Central memory CD8-positive, alpha-beta T cell (primary cell): ENCODE data around the gene MARK2.

Experiments
- ATAC-seq: fragments of 150-1000 bp; cut with Tn5 transposase; replicated peaks from 2 replicates; pipeline ENCODE4 v1.10.0; 2022; ENCODE audit warnings: mild to moderate bottlenecking, moderate FRiP score, moderate number of reproducible peaks; ENCODE audit not compliant: poor library complexity, severe bottlenecking; ENCODE audit errors: extremely low read depth
- DNase-seq, 2 donors: peaks; one replicate each; pipeline ENCODE4 v3.0.0; 2021; ENCODE audit warnings: low spot score in 2 of 2
- H3K27ac Mint-ChIP-seq: one replicate; pipeline ENCODE4 v1.8.0; 2022; ENCODE audit warnings: low read depth, mild to moderate bottlenecking, moderate library complexity, mixed read lengths
- H3K27me3 Mint-ChIP-seq: one replicate; pipeline ENCODE4 v1.8.0; 2022; ENCODE audit warnings: mixed read lengths
- H3K36me3 Mint-ChIP-seq: one replicate; pipeline ENCODE4 v1.8.0; 2022; ENCODE audit warnings: mild to moderate bottlenecking, moderate library complexity, mixed read lengths; ENCODE audit not compliant: insufficient read depth
- H3K4me1 Mint-ChIP-seq: one replicate; pipeline ENCODE4 v1.8.0; 2022; ENCODE audit warnings: mixed read lengths
- H3K4me3 Mint-ChIP-seq: one replicate; pipeline ENCODE4 v1.8.0; 2022; ENCODE audit warnings: mild to moderate bottlenecking, moderate library complexity, mixed read lengths
- H3K9me3 Mint-ChIP-seq: one replicate; pipeline ENCODE4 v1.8.0; 2022; ENCODE audit warnings: mixed read lengths

The MARK2 gene

DNA sequence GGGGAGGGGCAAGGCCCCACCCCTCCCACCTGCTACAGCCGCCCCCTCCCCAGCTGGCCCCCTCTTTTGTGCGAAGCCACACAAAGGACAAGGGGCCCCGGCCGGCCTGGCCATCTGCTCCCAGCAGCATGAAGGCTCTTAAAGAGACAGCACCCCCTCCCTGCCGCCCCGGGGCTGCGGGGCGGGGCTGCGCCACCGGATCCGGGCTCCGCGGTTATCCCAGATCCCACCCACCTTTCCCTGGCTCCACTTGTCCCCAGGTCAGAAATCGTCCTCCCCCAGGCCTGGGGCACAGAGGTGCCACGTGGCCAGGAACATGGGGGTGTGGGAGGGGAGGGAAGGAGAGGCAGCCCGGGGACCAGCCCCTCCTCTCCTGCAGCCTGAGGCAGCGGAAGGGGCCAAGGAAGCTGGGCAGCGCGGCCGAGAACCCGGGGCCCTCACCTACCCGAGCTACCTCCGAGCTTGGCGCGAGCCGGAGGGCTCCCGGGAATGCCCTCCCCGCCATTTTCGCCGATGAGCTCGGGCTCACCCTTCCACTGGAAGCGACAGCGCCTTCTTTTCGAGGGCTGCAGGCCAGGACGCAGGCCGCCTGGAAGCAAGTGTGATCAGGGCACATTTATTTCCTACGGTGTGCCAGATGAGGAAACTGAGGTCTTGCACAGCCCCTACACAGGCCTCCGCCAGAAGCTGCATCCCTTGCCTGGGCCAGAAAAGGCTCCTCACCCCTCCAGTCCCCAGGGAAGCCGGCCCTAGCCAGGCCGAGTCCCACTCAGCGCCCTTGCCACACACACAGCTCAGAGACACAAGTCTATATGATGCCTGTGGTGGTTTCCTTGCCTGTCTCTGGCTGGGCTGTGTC, 80.6 kb downstream of the MARK2 start:
- Mint-ChIP-seq H3K4me3 (no peak overlapping the region), H3K9me3 (no peaks in the 10 kb centered on the region), H3K36me3 (peaks cover 8% of the 10 kb centered on the region), H3K27me3 (no peaks in the 10 kb centered on the region), H3K4me1 (peaks cover 17% of the 10 kb centered on the region), H3K27ac (no peak overlapping the region)
- ATAC-seq (no peak), DNase-seq (no peak)

DNA sequence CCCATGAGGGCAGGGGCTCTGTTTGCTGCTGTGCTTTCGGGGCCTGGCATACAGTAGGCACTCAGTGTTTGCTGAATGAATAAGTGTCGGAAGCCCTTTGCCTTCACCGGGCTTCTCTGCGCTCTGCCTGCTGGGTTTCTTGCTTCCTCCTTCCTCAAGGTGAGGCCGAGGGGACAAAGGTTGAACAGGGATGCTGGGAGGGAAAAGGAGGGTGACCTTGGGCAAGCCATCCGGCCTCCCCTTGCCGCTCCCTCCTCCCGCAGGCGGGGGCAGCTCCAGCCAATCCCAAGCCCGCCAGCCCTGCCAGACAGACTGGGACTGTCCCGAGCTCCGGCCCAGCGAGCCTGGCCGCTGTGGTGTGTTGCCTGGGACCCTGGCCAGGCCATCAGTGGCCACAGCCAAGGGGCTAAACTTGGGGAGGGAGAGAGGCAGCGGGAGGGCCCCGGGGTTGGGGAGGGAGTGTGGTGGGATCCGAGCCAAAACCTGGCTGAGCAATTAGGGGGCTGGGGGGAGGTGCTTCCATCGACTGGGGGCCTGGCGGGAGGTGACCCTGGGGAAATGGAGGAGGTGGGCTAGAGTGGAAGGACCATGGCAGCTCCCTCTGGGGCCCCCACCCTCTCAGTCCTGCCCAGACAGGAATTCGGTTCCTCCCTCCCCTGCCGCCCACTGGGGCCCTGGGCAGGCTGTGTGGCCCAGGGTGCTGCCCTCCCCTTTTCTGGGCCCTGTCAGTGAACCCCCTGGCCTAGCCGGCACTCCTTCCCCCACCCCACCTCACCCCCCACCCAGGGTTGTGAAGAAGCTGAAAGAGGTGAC, 81.4 kb downstream of the MARK2 start:
- Mint-ChIP-seq H3K9me3 (no peaks in the 10 kb centered on the region), H3K27ac (no peak overlapping the region), H3K4me3 (no peak overlapping the region), H3K27me3 (no peaks in the 10 kb centered on the region), H3K36me3 (peaks cover 8% of the 10 kb centered on the region), H3K4me1 (peaks cover 17% of the 10 kb centered on the region)
- no peak for ATAC-seq
- no peak for DNase-seq

DNA sequence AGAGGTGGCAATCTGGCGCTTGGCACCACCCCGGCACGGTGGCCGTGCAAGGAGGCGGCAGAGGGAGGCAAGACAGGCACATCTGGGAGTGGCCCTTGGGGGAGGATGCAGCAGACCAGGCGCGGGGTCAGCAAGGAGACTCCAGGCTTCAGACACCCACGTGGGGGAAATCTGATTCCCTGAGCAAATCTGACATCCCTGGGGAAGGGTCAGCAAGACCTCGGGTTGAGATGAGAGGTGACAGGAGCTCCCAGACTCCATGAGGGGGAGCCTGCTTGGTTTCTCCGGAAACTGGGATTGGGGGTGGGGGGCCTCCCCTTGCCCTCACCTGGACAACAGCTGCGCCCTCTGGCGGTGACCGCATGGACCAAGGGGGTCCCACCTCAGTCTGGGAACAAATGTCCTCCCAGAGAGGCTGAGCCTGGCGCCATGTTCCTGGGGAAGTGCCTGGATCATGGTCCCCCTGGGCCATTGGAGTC, 82.1 kb downstream of the MARK2 start:
- DNase-seq (no peak), ATAC-seq (no peak)
- H3K4me1 Mint-ChIP-seq = peaks cover 17% of the 10 kb centered on the region
- no peaks in the 10 kb centered on the region for H3K27me3 Mint-ChIP-seq
- H3K4me3 Mint-ChIP-seq = no peak overlapping the region
- peaks cover 8% of the 10 kb centered on the region for H3K36me3 Mint-ChIP-seq
- no peaks in the 10 kb centered on the region for H3K9me3 Mint-ChIP-seq
- H3K27ac Mint-ChIP-seq = no peak overlapping the region

GRCh38 chr11:63922673-63923192, 83.8 kb downstream of the MARK2 start:
- DNase-seq (no peak), ATAC-seq (no peak)
- Mint-ChIP-seq H3K4me1 (peaks cover 9% of the 10 kb centered on the region), H3K36me3 (peaks cover 6% of the 10 kb centered on the region), H3K9me3 (no peaks in the 10 kb centered on the region), H3K27me3 (no peaks in the 10 kb centered on the region), H3K4me3 (no peak overlapping the region), H3K27ac (no peak overlapping the region)

- H3K27me3 Mint-ChIP-seq = no peaks in the 10 kb centered on the region
- H3K27ac Mint-ChIP-seq = no peak overlapping the region
- H3K4me1 Mint-ChIP-seq = peaks cover 7% of the 10 kb centered on the region
- H3K9me3 Mint-ChIP-seq = no peaks in the 10 kb centered on the region
- ATAC-seq = no peak
- peaks cover 6% of the 10 kb centered on the region for H3K36me3 Mint-ChIP-seq
- no peak for DNase-seq
- H3K4me3 Mint-ChIP-seq = no peak overlapping the region
These were observed 84.4 kb downstream of the MARK2 start for GRCh38 chr11:63923319-63923718.

GRCh38 chr11:63929616-63930015, 90.7 kb downstream of the MARK2 start:
- H3K9me3 Mint-ChIP-seq = no peaks in the 10 kb centered on the region
- no peaks in the 10 kb centered on the region for H3K36me3 Mint-ChIP-seq
- H3K27me3 Mint-ChIP-seq = no peaks in the 10 kb centered on the region
- ATAC-seq (no peak), DNase-seq (no peak)
- H3K4me3 Mint-ChIP-seq = no peak overlapping the region
- H3K27ac Mint-ChIP-seq = no peak overlapping the region
- H3K4me1 Mint-ChIP-seq = no peaks in the 10 kb centered on the region

- H3K4me1 Mint-ChIP-seq = no peaks in the 10 kb centered on the region
- no peaks in the 10 kb centered on the region for H3K36me3 Mint-ChIP-seq
- ATAC-seq (no peak), DNase-seq (no peak)
- H3K27ac Mint-ChIP-seq = no peak overlapping the region
- H3K9me3 Mint-ChIP-seq = no peaks in the 10 kb centered on the region
- no peak overlapping the region for H3K4me3 Mint-ChIP-seq
- no peaks in the 10 kb centered on the region for H3K27me3 Mint-ChIP-seq
These were observed 92.1 kb downstream of the MARK2 start for GRCh38 chr11:63931045-63931444.

DNA sequence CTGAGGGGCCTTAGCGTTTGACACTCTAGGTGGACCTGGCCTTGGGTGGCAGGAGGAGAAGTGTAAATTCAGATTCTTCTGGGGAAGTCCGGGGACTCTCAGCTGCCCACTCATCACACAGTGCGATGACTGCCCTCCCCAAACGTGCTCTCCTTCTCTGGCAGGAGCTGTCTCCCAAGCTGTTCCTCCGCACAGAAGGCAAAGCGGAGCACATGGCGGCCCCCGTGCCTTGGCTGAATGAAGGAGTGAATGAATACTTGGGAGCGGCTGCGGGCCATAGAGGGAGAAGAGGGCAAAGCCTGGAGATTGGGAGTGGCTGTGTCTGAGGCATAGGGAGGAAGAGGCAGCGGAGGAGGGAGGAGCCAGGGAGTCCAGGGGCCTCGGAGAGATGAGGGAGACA, 93.0 kb downstream of the MARK2 start:
- H3K27me3 Mint-ChIP-seq = no peaks in the 10 kb centered on the region
- no peak overlapping the region for H3K27ac Mint-ChIP-seq
- H3K4me1 Mint-ChIP-seq = no peaks in the 10 kb centered on the region
- H3K36me3 Mint-ChIP-seq = no peaks in the 10 kb centered on the region
- H3K4me3 Mint-ChIP-seq = no peak overlapping the region
- no peaks in the 10 kb centered on the region for H3K9me3 Mint-ChIP-seq
- no peak for DNase-seq
- ATAC-seq = no peak

DNA sequence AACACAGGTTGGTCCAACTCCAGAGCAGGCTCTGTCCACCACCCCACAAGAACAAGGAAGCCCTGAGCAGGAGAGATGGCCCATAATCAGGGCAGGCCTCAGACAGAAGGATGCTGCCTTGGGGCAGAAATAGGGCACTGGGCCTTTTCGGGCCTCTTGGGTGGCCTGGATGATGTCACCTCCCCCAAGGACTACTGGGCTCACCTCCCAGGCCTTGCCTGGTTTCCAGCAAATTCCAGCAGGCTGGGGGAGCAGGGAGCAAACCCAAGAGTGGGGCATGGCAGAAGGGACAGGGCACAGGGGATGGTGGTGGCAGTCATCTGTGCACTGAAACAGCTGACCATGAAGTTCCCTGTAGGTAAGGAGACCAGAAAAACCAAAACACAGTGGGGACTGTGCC, 94.5 kb downstream of the MARK2 start:
- Mint-ChIP-seq H3K36me3 (peaks cover 6% of the 10 kb centered on the region), H3K9me3 (no peaks in the 10 kb centered on the region), H3K27ac (no peak overlapping the region), H3K4me1 (peaks cover 10% of the 10 kb centered on the region), H3K27me3 (no peaks in the 10 kb centered on the region), H3K4me3 (no peak overlapping the region)
- no peak for ATAC-seq
- no peak for DNase-seq

- peak overlapping the region; percentile 82 for H3K27ac Mint-ChIP-seq
- ATAC-seq (peak; percentile 21), DNase-seq (no peak)
- no peaks in the 10 kb centered on the region for H3K27me3 Mint-ChIP-seq
- peaks cover 18% of the 10 kb centered on the region for H3K4me1 Mint-ChIP-seq
- H3K36me3 Mint-ChIP-seq = peaks cover 13% of the 10 kb centered on the region
- H3K4me3 Mint-ChIP-seq = peak overlapping the region; percentile 80
- H3K9me3 Mint-ChIP-seq = no peaks in the 10 kb centered on the region
These were observed 99.0 kb downstream of the MARK2 start for GRCh38 chr11:63937713-63938478.

DNA sequence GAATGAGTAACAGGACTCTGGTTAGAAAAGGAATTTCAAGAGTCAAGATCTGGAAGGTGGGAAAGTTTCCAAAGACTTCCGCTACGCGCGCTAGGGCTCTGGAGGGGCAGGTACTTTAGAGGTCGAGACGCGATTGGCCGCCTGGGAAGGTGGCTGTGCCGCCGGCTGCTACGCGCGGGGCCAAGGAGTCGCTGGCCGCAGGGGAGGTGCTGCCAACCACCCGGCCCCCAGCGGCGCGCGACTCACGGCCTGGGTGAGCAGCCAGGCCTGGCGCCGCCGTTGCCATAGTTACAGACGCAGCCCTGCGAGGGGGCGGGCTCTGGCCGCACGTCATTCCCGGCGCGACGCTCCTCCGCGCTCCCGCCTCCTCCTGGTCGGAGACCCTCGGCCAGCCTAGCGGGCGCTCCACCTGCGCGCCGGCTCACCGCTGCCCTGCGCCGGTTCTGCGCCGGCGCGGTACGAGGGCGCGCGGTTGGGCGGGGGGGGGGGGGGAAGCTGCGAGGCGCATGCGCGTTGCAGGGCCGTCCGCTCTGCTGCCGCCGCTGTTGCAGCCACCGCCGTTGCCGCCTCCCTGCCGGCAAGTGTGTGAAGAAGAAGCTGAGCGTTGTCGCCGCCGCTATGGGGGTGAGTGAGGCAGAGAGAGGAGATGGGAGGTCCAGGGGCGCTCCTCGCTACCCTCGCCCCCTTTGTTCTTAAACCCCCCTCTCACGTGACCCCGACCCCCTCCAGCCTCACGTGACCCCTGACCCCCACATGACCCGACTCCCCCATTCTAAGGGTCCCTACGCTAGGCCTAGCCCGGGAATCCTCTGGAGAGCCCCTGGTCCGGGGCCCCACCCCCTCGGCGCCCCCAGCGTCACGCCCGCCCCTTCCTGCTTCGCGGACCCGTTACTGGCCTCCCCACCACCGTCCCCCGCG, 99.8 kb downstream of the MARK2 start, which contains the start of gene NAA40:
TSS of gene NAA40 (plus strand) at position 524 of the 918 bp plus-strand sequence. CDS start at position 619, 95 bp downstream.
- Mint-ChIP-seq H3K27ac (peak within 1 kb of the TSS; percentile 82), H3K4me1 (peaks cover 19% of the 10 kb centered on the region), H3K36me3 (peaks cover 13% of the 10 kb centered on the region), H3K27me3 (no peaks in the 10 kb centered on the region), H3K4me3 (peak within 1 kb of the TSS; percentile 80), H3K9me3 (no peaks in the 10 kb centered on the region)
- ATAC-seq (peak; percentile 91), DNase-seq (peak; percentile 82 to 87)
